Adrenal gland (tissue), 12 donors: ENCODE data around the gene LTO1. TPM values are rescaled to one million over a fixed set of nuclear protein-coding genes. Genes with fewer than 3 reads are reported as not detected.

ENCODE experiments used
- DNase-seq, 7 donors: peaks; one replicate each; pipeline ENCODE4 v3.0.0-alpha.2; 2019 to 2020
- H3K27ac ChIP-seq, 5 donors: fragments of 200-600 bp; sonication (generic) in 4 of 5; 1 replicate in 3 of 5; 2 replicates in 2 of 5; pipeline versions ENCODE4 v1.5.1 to v1.8.0; 2016 to 2020; ENCODE audit warnings: mild to moderate bottlenecking in 1 of 5
- H3K27me3 ChIP-seq: fragments of 200-600 bp; 2 replicates; pipeline ENCODE4 v1.8.0; 2021
- H3K36me3 ChIP-seq, 2 donors: fragments of 200-600 bp; replicated peaks in 1 of 2; 1 replicate in 1 of 2; 2 replicates in 1 of 2; pipeline versions ENCODE4 v1.5.1 to v1.8.0; 2018 to 2022
- H3K4me1 ChIP-seq, 2 donors: fragments of 200-600 bp; replicated peaks in 1 of 2; 1 replicate in 1 of 2; 2 replicates in 1 of 2; pipeline versions ENCODE4 v1.5.1 to v1.8.0; 2018 to 2021
- H3K4me3 ChIP-seq, 4 donors: fragments of 200-600 bp; sonication (generic) in 3 of 4; one replicate each; pipeline ENCODE4 v1.5.1; 2016 to 2018
- H3K9me3 ChIP-seq, 3 donors: fragments of 200-600 bp; sonication (generic) in 1 of 3; replicated peaks in 1 of 3; 1 replicate in 2 of 3; 2 replicates in 1 of 3; pipeline versions ENCODE4 v1.5.1 to v1.8.0; 2016 to 2021
- POLR2A ChIP-seq, 2 donors: fragments of 450-650 bp; IDR thresholded peaks; one replicate each; pipeline ENCODE4 v1.6.1; 2017; ENCODE audit warnings: antibody characterized with exemption in 2 of 2, mild to moderate bottlenecking in 2 of 2, moderate library complexity in 1 of 2
- WGBS, 4 donors: extraction: QIAGEN DNeasy Blood & Tissue Kit in 2 of 4; methylation state at CpG; one replicate each; pipeline versions ENCODE4 v1.1.5 to v1.1.7; 2013 to 2017; 5-methylcytosine and 5-hydroxymethylcytosine counted together
- intact Hi-C, 2 donors: fragments of 100-400 bp; cut with DNase I; formaldehyde crosslinking; loops; one replicate each; pipeline versions ENCODE4 v1.14.1 to v1.15.0; 2022 to 2023
- polyA plus RNA-seq, 3 donors: library from polyadenylated mRNA; stranded (reverse); fragments of 200-250 nt in 2 of 3; fragments of 350-450 nt in 1 of 3; fragmentation: Illumina TruSeq in 1 of 3; extraction: RNeasy Lipid Tissue Mini Kit (QIAGEN cat#74804) in 1 of 3; gene quantifications; one replicate each; pipeline ENCODE4 v1.2.3, GENCODE V29; 2013 to 2014
- total RNA-seq, 9 donors: library from RNA; depleted of rRNA in 4 of 9; stranded (reverse); fragments of >200 nt in 4 of 9; fragments of 120-200 nt in 1 of 9; fragmentation: NEBNext Ultra II Directional in 1 of 9; extraction: Animal tissue kit (Norgen Biotek cat#: 25700) in 1 of 9; gene quantifications; one replicate each; pipeline versions ENCODE4 v1.1.0 to v1.2.4, GENCODE V29; 2013 to 2023
- TF ChIP-seq, protein P1 (sequence below), 6 experiments: fragments of 450-650 bp in 4 of 6; fragments of 200-600 bp in 2 of 6; sonication (generic) in 1 of 6; IDR thresholded peaks; 1 replicate in 5 of 6; 2 replicates in 1 of 6; pipeline versions ENCODE4 v1.5.1 to v1.8.0; 2016 to 2021; ENCODE audit warnings: antibody characterized with exemption in 6 of 6, mild to moderate bottlenecking in 2 of 6, moderate library complexity in 1 of 6
- donor health status: healthy with polysubstance abuse.
- donor health status: Bipolar disorder and iron deficiency.
- donor health status: DM: yes; HTN: yes; CAD: no.
- donor health status: DM: no; HTN: no; CAD: no.
- donor health status: DM: no; HTN: no; CAD: no.
- donor health status: DM: yes; HTN: yes; CAD: no.

Gene LTO1
- total and polyA plus RNA-seq, 12 donors = 10.9 to 52.5 (median 23.6) TPM

- Histone ChIP-seq H3K4me1 (peaks cover 0 to 5% of the 10 kb centered on the region in 2 donors), H3K9me3 (no peaks in the 10 kb centered on the region), H3K27me3 (peaks cover 61% of the 10 kb centered on the region), H3K27ac (no peak overlapping the region), H3K36me3 (no peaks in the 10 kb centered on the region), H3K4me3 (no peak overlapping the region)
- TF ChIP-seq, protein P1, sequence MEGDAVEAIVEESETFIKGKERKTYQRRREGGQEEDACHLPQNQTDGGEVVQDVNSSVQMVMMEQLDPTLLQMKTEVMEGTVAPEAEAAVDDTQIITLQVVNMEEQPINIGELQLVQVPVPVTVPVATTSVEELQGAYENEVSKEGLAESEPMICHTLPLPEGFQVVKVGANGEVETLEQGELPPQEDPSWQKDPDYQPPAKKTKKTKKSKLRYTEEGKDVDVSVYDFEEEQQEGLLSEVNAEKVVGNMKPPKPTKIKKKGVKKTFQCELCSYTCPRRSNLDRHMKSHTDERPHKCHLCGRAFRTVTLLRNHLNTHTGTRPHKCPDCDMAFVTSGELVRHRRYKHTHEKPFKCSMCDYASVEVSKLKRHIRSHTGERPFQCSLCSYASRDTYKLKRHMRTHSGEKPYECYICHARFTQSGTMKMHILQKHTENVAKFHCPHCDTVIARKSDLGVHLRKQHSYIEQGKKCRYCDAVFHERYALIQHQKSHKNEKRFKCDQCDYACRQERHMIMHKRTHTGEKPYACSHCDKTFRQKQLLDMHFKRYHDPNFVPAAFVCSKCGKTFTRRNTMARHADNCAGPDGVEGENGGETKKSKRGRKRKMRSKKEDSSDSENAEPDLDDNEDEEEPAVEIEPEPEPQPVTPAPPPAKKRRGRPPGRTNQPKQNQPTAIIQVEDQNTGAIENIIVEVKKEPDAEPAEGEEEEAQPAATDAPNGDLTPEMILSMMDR (IDR thresholded peaks at IDR 0.05) = no peak
- no peak for TF ChIP-seq POLR2A (IDR thresholded peaks at IDR 0.05)
- WGBS, 4 donors = 55 to 60% (median 58%) methylated on average over 13 to 20 of the region's 20 CpGs
- intact Hi-C loops = no loop called here
- no peak for DNase-seq
Observed at GRCh38 chr11:69705901-69706787, 31.0 kb upstream of the LTO1 start.

DNA sequence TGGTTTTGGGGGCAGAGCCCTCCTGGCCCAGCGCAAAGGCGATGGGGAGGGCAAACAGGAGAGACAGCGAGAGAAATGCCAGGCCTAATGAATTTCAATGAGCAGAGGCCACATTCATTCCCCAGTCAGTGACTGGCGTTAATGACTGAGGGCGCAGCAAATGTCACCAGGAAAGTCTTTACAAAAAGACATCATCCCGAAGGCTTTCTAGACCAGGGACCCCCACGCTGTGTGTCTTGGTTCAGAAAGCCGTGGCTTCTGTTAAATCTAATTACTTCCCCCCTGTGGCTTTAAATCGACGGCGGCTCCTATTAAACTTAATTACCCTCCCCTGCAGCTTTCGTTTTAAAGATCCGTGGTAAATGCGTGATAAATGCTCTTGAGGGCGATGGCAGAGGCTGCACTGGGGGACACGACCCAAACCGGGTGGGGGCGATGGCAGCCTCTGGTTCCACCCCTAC is 30.2 kb upstream of the LTO1 start:
- no peak for DNase-seq
- H3K36me3 ChIP-seq = no peaks in the 10 kb centered on the region
- no peaks in the 10 kb centered on the region for H3K9me3 ChIP-seq
- no peak overlapping the region for H3K27ac ChIP-seq
- WGBS, 4 donors = 24 to 36% (median 32%) methylated on average over 16 to 18 of the region's 18 CpGs
- H3K4me3 ChIP-seq = no peak overlapping the region
- intact Hi-C loops = no loop called here
- H3K27me3 ChIP-seq = peaks cover 67% of the 10 kb centered on the region
- peaks cover 0 to 9% of the 10 kb centered on the region in 2 donors for H3K4me1 ChIP-seq
- no peak for TF ChIP-seq POLR2A (IDR thresholded peaks at IDR 0.05)
- TF ChIP-seq, protein P1 (IDR thresholded peaks at IDR 0.05) = no peak

GRCh38 chr11:69704508-69705253 is 29.5 kb upstream of the LTO1 start:
- no peaks in the 10 kb centered on the region for H3K9me3 ChIP-seq
- 4 to 7% (median 6%) methylated on average over 45 to 63 of the region's 63 CpGs for WGBS, 4 donors
- intact Hi-C loops = no loop called here
- peaks cover 69% of the 10 kb centered on the region for H3K27me3 ChIP-seq
- DNase-seq = peak in 1 of 7 donors; percentile 8
- no peak overlapping the region for H3K4me3 ChIP-seq
- no peaks in the 10 kb centered on the region for H3K36me3 ChIP-seq
- H3K27ac ChIP-seq = no peak overlapping the region
- no peak for TF ChIP-seq POLR2A (IDR thresholded peaks at IDR 0.05)
- TF ChIP-seq, protein P1 (IDR thresholded peaks at IDR 0.05) = peak in 4 of 6 experiments; percentile 14 to 39 (median 18)
- peaks cover 0 to 9% of the 10 kb centered on the region in 2 donors for H3K4me1 ChIP-seq
